Measurements from ENCODE around the gene NDUFS6.

The NDUFS6 gene

DNA sequence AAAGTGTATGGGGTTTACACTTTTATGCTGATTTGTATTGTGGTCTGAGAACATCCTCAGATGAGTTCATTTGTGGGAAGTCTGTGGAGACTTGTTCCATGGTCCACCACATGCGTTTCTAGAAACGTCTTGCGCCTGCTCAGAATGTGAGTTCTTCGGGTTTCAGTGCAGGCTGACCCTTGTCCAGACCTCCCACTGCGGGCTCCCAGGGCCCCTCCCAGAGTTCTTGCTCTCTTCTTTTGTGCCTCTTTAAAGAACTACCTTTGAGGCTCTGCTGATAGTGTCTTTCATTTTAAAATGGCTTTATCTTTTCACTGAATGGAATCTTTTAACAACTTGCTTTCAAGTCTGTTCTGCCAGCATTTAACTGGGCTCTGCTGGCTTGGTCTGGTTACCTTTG, 17.6 kb downstream of the NDUFS6 start:
- DNase-seq = no peak

DNA sequence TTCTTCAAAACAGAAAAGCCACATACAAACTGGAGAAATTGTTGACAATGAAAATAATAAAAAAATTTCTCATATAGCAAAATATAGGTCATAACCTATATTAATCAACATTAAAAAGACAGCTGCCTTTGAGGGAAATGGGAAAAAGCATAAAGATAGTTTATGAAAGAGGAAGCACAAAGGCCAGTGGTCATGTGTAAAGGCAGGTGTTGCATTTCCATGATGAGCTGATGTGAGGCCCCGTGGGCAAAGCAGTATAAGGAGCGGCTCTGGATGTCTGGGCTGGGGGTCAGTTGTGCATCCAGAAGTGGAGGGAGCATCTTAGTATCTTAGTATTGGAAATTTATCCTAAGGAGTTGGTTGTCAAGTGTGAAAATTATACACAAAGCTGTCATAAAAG, 18.3 kb downstream of the NDUFS6 start:
- no peak for DNase-seq

DNA sequence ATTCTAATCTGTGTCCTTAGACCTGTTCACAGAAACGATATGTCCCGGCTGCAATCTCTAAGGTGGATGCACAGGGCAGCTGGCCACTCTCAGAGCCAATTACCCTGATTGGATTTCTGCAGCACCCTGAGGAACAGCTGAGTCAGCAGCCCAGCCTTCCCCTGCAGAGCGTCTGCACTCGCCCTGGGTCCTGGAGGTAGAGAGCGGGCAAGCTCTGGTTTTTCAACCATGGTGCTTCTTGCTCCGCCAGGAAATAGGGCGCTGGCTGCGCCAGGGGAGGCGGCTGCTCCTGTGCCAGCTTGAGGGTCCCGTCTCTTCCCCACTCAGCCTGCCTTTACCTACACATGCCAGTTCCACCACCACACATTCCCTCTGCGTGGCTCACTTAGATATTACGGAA, 19.2 kb downstream of the NDUFS6 start:
- DNase-seq = no peak

DNA sequence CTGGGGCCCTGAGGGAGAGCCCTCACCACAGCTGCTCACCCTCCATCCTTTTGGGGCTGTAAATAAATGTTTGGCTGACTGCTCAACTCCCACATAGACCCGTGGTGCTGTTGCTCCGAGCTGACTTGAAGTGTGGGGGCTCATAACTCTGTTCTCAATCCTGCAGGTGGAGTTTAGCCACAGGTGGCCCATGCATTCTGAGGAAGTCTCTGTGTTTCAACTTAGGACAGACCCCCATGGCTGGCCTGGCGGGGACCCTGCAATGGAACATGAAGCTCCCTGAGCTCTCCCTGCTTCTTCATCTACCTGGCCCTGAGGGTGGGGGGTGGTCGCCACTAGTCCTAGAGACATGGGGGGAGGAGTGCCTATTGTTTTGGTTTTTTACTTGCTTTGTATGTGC, 19.7 kb downstream of the NDUFS6 start:
- no peak for DNase-seq

DNA sequence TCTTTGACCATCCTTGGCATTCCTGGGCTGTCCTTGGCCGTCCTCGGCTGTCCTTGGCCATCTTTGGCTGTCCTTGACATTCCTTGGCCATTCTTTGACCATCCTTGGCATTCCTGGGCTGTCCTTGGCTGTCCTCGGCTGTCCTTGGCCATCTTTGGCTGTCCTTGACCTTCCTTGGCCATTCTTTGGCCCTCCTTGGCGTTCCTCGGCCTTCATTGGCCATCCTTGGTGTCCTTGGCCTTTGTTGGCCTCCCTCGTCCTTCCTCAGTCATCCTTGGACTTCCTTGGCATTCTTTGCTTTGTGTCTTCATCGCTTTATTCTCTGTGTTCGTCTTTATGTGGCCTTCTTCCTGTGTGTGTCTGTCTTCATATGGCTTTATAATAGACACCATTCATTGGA, 20.7 kb downstream of the NDUFS6 start:
- no peak for DNase-seq

DNA sequence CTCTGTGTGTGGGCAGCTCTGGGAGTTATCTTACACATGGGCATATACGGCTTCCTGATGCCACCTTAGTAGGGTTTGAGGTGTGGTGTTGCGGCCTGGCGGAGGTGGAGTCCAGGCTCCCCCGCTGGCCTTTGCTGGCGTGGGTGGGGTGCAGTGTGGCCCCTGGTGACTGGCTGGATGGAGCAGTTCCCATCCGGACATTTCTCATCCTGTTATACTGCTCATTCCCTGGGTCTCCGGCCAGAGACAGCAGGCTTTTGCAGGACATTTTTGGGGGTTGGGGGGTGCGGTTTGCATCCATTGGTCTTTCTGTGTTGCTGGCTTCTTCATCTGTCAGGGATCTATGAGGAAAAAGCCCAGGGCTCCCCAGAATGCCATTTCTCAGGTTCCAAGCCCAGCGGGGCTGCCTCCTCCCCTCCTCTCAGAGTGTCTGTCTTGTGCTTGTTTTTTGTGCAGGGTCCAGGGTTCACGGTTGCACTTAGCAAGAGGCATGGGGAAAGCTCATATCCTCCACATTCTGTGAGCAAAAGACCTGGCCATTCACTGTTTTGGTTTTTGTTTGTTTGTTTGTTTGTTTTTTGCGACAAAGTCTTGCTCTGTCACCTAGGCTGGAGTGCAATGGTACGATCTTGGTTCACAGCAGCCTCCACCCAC, 22.3 kb downstream of the NDUFS6 start:
- no peak for DNase-seq

DNA sequence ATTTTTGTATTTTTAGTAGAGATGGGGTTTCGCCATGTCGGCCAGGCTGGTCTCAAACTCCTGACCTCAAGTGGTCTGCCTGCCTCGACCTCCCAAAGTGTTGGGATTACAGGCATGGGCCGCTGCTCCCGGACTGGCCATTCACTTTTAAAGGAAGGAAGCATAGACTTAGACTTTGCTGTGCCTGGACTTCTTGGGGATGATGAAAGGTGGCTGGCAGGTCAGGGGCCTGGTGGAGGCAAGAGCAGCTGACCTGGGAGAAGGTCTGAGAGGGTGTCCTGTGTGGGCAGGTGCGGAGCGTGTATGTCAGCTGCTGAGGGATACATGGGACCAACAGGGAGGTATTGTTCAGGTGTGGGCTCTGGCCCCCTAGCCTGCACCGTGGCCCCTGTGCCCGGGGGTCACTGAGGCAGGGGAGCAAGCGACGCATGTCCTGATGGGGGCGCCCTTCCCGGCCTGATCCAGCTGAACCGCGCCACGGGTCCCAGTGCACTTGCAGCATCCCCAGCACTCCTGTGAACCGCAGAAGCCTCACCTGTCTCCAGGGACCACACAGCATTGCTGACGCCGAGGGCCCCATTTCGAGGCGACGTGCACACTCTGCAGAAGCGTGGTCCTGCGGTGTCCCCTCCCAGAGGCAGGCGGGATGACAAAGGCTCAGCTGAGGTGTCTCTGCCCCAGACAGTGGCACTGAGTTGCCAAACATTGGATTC, 23.1 kb downstream of the NDUFS6 start:
- DNase-seq = no peak

DNA sequence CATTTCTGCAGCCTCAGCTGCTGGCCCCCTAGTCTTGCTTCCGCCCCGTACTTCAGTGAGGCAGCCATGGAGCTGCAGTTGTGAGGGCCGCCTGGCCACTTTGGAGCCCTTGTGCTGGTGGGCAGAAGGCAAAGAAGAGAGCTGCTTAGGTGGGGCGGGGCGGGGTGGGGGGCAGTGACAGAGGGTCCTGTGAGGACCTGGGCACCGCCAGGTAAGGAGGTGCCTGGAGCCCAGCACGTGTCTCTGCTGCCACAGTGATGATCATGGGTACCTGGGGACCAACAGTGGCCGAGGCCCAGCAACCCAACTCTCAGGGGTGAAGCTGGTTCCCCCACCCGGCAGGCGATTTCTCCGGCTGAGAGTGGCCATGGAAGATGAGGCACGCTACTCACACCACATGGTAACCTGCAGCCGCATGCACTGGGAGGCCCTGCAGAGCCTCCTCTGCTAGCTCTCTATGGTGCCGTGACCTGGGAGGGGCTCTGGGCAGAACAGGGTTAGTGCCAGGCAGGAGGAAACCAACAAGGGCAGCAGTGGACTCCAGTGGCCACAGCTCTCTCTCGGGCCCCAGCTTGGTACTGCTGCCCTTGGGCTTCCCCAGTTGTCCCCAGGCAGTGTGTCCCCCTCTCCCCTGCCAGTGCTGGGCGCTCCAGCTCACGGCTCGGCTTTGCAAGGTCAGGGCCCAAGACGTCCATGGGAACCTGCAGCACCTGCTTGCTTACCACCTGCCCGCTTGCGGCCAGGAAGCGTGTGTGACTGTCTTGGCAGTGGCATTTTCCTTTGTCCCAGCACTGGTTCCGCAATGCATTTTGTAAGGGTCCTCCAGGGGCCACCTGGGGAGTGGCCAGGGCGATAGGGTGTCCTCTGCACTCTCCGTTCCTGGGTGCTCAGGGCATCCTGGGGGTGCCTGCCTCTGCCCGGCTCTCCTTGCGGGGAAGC, 24.0 kb downstream of the NDUFS6 start:
- DNase-seq = no peak

DNA sequence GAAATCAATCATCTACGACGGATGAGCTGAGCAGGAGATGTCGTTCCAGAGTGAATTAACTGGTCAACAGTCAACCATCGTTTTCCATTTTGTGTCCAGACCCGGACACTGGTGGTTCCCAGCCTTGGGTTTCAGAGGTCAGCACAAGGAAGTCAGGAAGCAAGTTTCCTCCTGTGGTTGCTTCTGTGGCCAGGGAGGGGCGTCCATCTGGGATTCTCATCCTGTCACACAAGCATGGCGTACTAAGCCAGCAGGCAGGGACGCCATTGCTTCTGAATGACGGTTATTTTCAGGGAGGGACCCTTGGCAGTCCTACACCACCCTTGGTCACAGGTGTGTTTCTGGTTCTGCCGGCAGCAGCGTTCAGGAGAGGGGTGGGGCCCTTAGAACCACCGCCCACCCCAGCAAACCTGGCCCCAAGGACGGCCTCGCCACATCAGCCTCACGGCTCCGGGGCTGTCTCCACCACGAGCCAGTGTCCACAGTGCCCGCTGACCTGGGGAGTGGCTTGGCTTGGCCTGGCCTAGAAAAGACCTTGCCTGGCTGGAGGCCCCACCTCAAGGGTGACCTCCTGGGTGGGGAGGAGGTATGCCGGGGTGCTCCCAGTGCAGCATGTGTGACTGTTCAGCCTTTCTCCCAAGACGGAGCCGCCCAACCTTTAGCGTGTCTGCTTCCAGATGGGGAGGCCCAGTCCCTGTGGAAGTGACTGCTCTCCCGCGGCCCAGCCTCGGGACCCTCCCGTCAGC, 25.2 kb downstream of the NDUFS6 start:
- DNase-seq = no peak

DNA sequence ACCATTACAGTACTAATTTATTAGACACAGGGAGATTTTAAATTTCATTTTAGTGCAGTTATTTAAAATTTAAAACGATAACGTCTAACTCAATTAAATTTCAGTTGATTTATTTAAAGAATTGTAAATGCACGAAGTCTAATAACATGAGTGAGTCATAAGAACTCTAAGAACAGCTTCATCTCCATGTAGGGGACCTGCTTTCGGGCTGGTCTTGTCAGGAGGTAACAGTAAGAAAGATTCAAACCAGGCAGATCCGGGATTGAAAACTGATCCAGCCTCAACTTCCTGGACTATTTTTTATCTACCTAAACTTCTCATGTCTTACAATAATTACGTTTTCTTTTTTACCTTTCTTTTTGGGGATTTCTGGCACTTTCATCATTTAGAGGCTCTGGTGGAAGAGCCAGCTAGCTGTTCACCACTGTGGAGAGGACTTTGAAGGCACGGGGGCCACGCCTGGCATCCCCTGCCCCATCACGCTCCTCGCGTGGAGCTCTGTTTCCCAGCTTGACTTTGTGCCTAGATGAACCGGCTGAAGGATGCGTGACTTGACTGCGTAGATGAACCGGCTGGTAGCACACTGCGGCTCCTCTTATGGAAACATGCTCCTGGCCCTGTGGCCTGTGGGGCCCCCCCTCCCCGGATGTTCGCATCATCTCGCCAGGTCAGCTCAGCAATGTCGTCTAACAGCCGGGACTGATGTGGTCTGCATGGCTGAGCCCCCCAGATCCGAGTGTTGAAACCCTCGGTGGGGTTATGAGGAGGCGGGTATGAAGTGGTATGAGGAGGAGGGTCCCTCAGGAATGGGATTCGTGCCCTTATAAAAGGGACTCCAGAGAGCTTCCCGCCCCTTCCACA, 26.0 kb downstream of the NDUFS6 start:
- DNase-seq = no peak

DNA sequence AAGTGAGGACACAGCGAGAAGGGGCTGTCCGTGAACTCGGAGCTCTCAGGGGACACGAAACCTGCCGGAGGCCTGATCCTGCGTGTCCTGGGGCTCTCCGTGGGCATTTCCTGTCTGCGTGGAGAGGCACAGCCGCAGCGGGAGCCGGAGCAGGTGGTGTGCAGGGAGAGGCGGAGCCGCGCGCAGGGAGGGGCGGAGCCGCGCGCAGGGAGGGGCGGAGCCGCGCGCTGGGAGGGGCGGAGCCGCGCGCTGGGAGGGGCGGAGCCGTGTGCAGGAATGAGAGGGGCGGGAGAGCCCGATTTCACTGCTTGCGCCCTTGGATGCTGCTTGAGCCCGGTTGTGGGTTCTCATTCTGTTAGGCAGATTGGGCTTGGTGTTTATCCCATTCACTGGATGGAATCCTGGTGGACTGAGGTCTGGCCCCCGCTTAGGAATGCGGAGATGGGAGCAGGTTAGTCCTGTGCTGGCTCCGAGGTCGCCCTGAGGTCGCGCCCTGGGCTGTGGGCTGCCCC, 26.7 kb downstream of the NDUFS6 start:
- no peak for DNase-seq

DNA sequence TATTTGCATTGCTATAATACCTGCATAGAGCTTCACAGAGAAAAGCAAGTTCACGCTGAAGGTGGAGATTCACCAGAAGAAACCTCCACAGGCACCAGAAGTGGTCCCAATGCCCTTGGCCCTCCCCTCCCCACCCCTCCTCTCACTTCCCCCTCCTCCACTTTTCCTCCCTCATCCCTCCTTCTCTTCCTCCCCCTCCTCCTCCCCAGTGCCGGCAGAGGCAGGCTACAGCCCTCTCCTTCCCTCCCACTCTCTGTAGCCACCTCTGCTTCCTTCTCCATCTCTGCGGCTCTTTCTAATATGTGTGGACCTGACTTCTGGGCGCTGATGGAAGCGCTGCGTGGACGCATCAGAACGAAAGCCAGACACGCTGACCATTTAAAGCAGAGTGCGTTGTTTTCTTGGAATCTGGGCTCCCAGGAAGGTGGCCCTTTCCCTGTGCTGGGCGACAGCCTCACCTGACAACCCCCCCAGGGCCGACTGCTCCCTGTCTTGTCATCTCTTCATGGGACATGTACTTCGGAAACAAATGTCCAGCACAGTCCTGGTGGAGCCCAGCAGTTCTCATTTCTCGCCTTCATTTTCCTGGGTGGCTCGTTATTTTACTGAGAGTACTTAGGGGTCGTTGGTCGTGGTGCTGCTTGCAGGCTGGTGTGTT, 29.5 kb downstream of the NDUFS6 start:
- no peak for DNase-seq

DNA sequence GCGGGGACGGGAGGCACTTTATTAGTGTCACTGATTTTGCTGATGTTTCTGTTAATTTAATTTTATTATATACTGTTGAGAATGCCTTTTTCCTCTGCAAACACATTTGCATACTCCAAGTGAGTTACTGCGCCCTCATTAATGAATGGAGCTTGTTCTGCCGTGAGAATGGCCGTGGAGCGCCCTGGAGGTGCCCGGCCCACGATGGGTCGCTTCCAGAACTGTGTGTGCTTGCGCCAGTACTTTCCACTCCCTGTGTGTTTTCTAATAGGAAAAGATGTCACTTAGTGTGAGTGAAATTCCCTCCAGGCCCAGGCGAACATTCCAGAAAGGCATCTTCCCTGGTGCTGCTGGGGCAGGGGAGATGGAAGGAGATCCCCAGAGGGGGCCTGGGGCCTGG, 30.1 kb downstream of the NDUFS6 start:
- no peak for DNase-seq

DNA sequence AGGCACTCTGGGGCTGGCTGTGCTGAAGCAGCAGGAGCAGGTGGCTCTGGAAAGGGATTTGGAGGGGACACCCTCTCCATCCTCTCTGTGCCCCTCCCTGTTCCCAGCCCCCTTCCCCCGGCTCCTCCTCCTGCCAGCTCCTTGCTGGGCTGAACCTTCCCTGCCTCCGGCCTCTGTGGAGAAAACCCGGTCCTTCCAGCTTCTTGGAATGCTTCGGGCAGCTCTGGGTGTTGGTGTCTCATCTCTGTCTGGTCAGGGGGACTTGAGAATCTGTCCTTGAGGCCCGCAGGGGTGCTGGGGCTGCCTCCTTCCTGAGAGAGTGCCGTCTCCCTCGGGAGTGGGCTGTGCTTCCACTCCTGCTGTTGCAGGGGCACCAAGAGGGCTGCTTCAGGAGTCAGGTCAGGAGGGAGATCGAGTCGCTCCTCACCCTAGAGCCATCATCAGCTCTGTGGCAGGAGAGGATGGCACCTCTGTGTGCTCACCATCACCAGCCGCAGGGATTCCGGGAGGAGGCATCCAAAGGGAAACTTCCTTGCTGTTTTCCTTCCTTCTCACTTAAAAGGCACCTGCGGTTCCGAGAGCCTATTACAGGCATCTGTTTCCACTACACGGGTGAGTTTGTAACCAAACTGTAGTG, 30.6 kb downstream of the NDUFS6 start:
- no peak for DNase-seq

DNA sequence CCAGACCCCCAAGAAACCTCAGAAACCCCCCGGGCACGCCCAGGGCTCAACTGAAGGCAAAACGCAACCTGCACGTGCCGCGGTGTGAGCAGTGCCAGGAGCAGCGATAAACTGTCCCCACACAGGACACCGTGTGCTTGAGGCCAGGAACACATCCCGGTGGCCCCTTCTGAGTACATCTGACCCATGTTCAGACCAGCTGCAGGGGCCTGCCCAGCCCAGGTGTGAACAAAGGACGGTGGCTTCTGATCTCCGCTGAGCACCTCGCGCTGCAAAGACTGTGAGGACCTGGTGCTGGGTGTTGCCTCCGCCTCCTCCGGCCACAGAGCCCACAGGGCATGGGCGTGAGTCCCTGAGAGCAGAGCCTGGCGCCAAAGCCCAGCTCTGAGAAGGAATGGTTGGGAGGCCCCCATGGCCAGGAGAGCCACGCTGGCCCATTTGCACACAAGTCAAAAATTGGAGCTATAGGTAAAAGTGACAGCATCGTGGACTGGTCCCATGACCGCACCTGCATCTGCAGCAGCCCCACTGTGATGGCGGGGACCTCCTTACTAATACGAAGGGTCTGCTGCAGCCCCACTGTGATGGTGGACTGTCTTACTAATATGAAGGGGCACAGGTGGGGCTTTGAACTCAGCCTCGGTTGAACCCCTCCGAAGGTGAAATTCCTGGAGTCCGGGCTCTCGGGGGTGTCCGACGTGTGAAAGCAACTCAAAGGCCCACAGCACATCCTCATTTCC, 31.5 kb downstream of the NDUFS6 start:
- no peak for DNase-seq

DNA sequence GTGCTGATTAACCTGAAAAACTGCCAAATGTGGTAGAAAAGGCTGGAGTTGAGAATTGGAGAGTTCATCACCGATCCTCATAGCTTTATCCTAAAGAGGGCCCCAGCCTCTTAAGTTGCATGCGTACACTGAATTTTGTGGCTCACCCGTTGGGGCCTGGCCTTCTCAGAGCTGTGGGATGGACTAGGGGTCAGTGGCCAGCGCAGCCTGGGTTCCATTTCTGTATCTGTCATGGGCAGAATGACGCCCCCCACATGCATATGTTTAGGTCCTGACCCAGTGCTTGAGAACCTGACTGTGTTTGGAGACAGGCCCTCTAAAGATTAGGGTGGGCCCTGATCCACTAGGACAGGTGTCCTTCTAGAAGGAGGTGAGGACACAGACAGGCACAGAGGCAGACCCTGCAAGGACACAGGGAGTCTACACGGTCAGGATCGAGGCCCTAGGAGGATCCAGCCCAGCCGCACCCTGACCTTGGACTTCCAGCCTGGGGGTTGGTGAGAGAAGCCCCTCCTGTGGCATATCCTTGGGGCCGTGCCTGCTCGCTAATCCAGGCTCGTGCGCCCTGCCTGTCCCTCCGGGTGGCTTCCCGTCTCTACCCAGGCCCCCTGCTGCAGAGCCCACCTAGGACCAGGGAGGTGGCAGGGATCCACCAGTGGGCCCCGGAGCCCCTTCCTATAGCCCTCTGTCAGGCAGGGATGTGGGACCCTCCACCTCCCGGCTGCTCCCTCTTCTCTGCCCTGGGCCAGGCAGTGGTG, 32.2 kb downstream of the NDUFS6 start:
- no peak for DNase-seq

DNA sequence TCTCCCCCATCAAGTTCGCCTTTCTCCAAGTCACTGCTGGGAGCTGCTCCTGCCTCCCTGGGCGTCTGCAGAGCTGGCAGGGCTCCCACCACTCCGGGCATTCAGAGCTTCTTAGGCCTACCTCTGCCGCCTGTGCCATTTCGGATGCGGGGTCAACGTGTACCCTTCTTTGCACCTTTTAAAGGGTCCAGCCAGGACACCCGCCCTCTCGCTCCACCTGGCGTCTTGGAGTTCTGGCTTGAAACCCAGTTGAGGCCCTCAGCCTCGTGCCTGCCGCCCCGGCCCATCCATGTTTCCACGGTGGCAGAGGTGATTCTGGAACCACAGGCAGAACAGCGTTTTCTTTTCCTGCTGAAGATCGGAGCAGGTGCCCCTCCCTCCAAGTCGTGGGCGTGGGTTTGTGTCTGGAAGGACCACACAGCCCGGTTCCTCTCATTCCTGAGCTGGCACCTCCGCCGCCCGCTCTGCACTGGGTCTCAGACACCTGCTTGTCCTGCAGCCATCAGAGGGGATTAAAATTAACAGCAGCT, 32.9 kb downstream of the NDUFS6 start:
- no peak for DNase-seq

DNA sequence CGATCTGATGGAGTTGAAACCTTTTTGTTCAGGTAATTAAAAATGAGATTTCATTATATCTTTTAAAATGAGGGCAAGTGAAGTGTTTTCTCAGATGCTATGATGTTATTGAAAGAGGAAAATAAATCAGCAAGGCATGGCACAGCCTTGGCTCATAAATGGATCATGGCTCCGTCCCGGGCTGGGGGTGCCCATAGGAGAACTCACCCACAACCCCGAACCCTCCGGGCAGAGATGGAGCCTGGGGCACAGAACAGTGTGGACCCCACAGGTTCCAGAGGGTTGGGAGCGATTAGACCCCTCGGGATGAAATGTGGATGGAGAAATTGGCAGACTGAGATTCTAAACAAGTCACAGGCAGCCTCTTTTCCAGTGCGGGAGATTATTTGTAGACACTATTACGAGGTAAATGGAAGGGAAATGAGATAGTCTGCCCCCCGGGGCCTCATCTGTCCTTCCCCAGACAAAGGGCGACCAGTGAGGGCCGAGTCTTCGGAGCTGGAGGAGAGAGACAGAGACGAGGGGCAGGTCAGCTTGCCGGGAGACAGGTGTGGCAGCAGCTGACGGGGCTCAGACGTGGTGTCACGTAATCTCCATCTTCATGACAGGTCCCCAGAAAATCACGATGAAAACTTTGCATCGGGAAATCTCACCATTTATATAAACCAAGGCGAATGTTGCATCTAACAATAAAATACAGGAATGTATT, 33.7 kb downstream of the NDUFS6 start:
- no peak for DNase-seq
